ENCODE data around the gene AMOTL1.
A peak's percentile ranks its signal among the peaks of the same experiment; 100 is the strongest.

AMOTL1 gene

DNA sequence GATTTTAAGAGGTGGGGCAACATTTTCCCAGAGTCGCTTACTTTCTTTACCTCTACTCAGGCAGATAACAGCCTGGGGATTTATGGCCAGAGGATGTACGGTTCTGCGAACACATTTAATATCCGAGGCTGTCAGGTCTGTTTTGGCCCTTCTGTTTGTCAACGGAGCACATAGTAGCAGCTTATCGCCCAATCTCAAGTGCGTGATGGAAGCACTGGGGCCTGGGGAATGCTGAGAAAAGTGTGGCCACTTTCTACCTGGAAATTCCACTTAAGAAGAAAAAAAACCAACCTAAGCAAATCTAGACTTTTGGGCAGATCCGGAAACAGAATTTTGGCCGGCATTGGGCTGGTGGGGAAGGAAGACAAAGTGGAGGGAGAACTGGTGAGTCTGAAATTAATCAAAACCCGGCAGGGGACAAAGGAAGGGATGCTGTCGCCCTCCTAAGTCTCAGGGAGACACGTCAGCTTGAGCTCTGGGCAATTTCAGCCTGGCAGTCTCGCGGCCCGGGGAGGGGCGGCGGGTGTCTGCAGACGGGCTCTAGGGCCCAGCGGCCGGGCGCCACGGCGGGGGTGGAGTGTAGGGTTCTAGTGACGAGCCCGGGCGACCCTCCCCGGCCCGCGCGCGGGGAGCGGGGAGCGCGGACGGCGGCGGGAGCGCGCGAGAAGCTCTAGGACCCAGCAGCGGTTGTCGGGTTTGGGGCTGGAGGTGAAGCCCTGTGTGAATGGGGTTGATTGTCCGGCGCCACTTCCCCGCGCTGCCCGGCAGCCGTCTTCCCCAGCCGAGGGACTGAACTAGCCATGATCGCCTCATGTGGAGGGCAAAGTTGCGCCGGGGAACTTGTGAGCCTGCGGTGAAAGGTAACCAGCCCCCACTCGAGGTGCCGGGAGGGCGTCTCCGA lies at the start of gene AMOTL1:
Gene AMOTL1 (plus strand): TSS at position 656 of the 901 bp plus-strand sequence. CDS start 156 bp downstream, at position 812.
- Histone ChIP-seq H3K27me3 (ENCODE audit: insufficient read depth, insufficient read length) (no peaks in the 10 kb centered on the region), H3K36me3 (ENCODE audit: insufficient read depth, insufficient read length, low read length) (no peaks in the 10 kb centered on the region), H3K4me1 (ENCODE audit: insufficient read depth, insufficient read length) (peaks cover 5% of the 10 kb centered on the region), H3K9ac (ENCODE audit: insufficient read length, low read depth) (peak within 1 kb of the TSS; percentile 88), H3K4me3 (ENCODE audit: insufficient read length, low read depth) (peak within 1 kb of the TSS; percentile 85), H3K9me3 (ENCODE audit: insufficient read depth, low read length) (no peaks in the 10 kb centered on the region)
- peak; percentile 72 for DNase-seq (ENCODE audit: low read depth, low spot score)
- TF ChIP-seq ZNF274 (IDR thresholded peaks at IDR 0.05; ENCODE audit: low read depth, low read length) (no peak), YY1 (IDR thresholded peaks at IDR 0.05; ENCODE audit: insufficient read depth, insufficient read length) (no peak), SUZ12 (IDR thresholded peaks at IDR 0.05; ENCODE audit: extremely low read depth, insufficient read depth, insufficient read length) (no peak)

GRCh38 chr11:94719876-94720275 lies 48.3 kb upstream of the AMOTL1 start:
- no peak for DNase-seq (ENCODE audit: low read depth, low spot score)
- no peak overlapping the region for H3K4me3 ChIP-seq (ENCODE audit: insufficient read length, low read depth)

DNA sequence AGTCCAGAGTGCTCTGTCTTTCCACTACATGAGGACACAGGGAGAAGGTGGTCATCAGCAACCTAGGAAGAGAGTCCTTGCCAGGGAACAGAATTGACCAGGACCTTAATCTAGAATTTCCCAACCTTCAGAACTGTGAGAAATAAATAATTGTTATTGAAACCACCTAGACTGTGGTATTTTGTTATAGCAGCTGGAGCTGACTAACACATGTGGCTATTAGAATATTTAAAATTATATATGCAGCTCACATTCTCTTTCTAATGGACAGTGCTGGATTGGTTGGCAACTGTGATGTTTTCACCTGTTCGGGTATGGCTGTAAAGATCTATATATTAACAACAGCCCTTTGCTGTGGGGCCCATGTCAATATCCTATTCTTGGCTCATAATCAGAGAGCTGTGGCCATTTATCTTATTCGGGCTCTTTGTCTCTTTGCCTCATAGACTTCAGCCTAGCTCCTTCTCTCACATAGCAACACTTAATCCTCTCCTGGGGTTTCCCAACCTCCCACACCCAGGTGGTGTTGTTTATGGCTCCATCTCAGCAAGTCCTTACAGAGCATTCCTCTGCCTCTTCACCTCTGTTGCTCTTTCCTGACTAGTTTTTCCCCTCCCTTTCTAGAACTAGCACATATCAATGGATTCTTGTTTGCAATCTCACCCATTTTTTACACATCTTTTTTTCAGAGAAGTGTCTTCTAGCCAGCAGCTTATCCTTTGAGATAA lies 46.4 kb upstream of the AMOTL1 start:
- no peak for DNase-seq (ENCODE audit: low read depth, low spot score)
- TF ChIP-seq YY1 (IDR thresholded peaks at IDR 0.05; ENCODE audit: insufficient read depth, insufficient read length) (no peak), SUZ12 (IDR thresholded peaks at IDR 0.05; ENCODE audit: extremely low read depth, insufficient read depth, insufficient read length) (no peak), ZNF274 (IDR thresholded peaks at IDR 0.05; ENCODE audit: low read depth, low read length) (no peak)
- H3K9me3 ChIP-seq (ENCODE audit: insufficient read depth, low read length): peaks cover 12% of the 10 kb centered on the region
- H3K9ac ChIP-seq (ENCODE audit: insufficient read length, low read depth): no peak overlapping the region
- H3K36me3 ChIP-seq (ENCODE audit: insufficient read depth, insufficient read length, low read length): no peaks in the 10 kb centered on the region
- H3K4me3 ChIP-seq (ENCODE audit: insufficient read length, low read depth): no peak overlapping the region
- H3K4me1 ChIP-seq (ENCODE audit: insufficient read depth, insufficient read length): no peaks in the 10 kb centered on the region
- no peaks in the 10 kb centered on the region for H3K27me3 ChIP-seq (ENCODE audit: insufficient read depth, insufficient read length)

More at GRCh38 chr11:94719876-94720275, 48.3 kb upstream of the AMOTL1 start:
- no peaks in the 10 kb centered on the region for H3K4me1 ChIP-seq (ENCODE audit: insufficient read depth, insufficient read length)
- no peak for TF ChIP-seq YY1 (IDR thresholded peaks at IDR 0.05; ENCODE audit: insufficient read depth, insufficient read length)
- H3K36me3 ChIP-seq (ENCODE audit: insufficient read depth, insufficient read length, low read length): no peaks in the 10 kb centered on the region
- H3K9me3 ChIP-seq (ENCODE audit: insufficient read depth, low read length): peaks cover 12% of the 10 kb centered on the region; the same call in 1 of the 2 replicates
- H3K9ac ChIP-seq (ENCODE audit: insufficient read length, low read depth): no peak overlapping the region
- no peaks in the 10 kb centered on the region for H3K27me3 ChIP-seq (ENCODE audit: insufficient read depth, insufficient read length)

DNA sequence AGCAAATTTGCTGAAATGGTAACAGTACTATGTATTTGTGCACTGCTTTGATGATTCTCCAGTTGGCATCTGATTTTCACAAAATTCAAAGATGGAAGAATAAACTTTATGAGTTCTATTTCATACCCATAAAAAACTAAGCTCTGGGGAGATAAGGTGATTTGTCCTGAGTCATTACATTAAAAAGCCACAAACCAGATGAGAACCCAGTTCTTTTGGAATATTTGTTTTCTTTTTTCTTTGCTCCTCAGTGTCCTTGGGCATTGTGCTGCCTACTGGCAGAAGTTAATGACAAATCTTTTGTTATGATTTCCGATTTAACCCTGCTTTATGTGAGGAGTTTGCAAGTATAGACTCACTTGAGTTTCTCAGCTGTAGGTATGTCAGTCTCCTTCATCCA lies 45.4 kb upstream of the AMOTL1 start:
- H3K9ac ChIP-seq (ENCODE audit: insufficient read length, low read depth): no peak overlapping the region
- no peak for DNase-seq (ENCODE audit: low read depth, low spot score)
- no peak for TF ChIP-seq YY1 (IDR thresholded peaks at IDR 0.05; ENCODE audit: insufficient read depth, insufficient read length)
- no peak for TF ChIP-seq SUZ12 (IDR thresholded peaks at IDR 0.05; ENCODE audit: extremely low read depth, insufficient read depth, insufficient read length)
- no peaks in the 10 kb centered on the region for H3K36me3 ChIP-seq (ENCODE audit: insufficient read depth, insufficient read length, low read length)
- no peaks in the 10 kb centered on the region for H3K27me3 ChIP-seq (ENCODE audit: insufficient read depth, insufficient read length)
- H3K9me3 ChIP-seq (ENCODE audit: insufficient read depth, low read length): peaks cover 6% of the 10 kb centered on the region
- no peak overlapping the region for H3K4me3 ChIP-seq (ENCODE audit: insufficient read length, low read depth)
- H3K4me1 ChIP-seq (ENCODE audit: insufficient read depth, insufficient read length): no peaks in the 10 kb centered on the region

DNA sequence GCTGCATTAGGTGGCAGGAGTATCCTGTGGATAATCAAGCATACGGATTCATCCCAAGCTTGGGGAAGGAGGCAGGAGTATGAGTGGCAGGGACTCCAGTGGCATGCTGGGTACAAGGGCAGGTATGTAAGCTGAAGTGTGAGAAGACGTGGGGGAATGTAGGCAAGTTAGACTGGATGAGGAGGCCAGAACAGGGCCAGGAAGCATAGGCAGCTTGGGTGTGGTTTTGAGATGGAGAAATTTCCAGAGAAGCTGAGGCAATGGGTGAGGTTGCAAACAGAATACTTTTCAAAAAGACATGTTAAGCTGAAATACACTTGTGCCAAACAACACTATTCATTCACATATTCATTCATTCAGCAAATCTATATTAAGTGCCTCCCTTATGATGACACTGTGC lies 43.1 kb upstream of the AMOTL1 start:
- Histone ChIP-seq H3K36me3 (ENCODE audit: insufficient read depth, insufficient read length, low read length) (no peaks in the 10 kb centered on the region), H3K4me1 (ENCODE audit: insufficient read depth, insufficient read length) (no peaks in the 10 kb centered on the region), H3K9me3 (ENCODE audit: insufficient read depth, low read length) (peaks cover 6% of the 10 kb centered on the region; the same call in 1 of the 2 replicates), H3K9ac (ENCODE audit: insufficient read length, low read depth) (no peak overlapping the region), H3K27me3 (ENCODE audit: insufficient read depth, insufficient read length) (no peaks in the 10 kb centered on the region), H3K4me3 (ENCODE audit: insufficient read length, low read depth) (no peak overlapping the region)
- DNase-seq (ENCODE audit: low read depth, low spot score): no peak
- TF ChIP-seq SUZ12 (IDR thresholded peaks at IDR 0.05; ENCODE audit: extremely low read depth, insufficient read depth, insufficient read length) (no peak), ZNF274 (IDR thresholded peaks at IDR 0.05; ENCODE audit: low read depth, low read length) (no peak), YY1 (IDR thresholded peaks at IDR 0.05; ENCODE audit: insufficient read depth, insufficient read length) (no peak)

DNA sequence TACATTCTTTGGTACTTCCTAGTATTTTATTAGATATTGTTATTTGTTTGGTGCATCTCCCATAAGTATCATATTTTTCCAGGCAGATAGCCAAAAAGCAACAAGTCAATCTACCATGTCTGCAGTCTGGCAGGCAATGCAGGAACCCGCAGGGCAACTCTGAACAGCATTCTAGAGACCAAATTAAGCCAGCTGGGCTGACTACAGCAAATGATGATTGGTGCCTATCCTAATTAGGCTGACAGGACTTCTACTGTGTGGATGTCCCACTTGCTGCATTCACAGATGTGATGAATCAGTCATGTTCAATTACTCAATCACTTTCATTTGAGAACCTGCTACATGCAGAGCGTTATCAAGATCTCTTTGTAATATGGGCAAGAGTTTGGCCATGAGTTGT lies 40.3 kb upstream of the AMOTL1 start:
- TF ChIP-seq ZNF274 (IDR thresholded peaks at IDR 0.05; ENCODE audit: low read depth, low read length) (no peak), YY1 (IDR thresholded peaks at IDR 0.05; ENCODE audit: insufficient read depth, insufficient read length) (no peak), SUZ12 (IDR thresholded peaks at IDR 0.05; ENCODE audit: extremely low read depth, insufficient read depth, insufficient read length) (no peak)
- DNase-seq (ENCODE audit: low read depth, low spot score): no peak
- Histone ChIP-seq H3K4me3 (ENCODE audit: insufficient read length, low read depth) (no peak overlapping the region), H3K27me3 (ENCODE audit: insufficient read depth, insufficient read length) (no peaks in the 10 kb centered on the region), H3K4me1 (ENCODE audit: insufficient read depth, insufficient read length) (peaks cover 6% of the 10 kb centered on the region), H3K36me3 (ENCODE audit: insufficient read depth, insufficient read length, low read length) (no peaks in the 10 kb centered on the region), H3K9me3 (ENCODE audit: insufficient read depth, low read length) (no peaks in the 10 kb centered on the region; the same call in 1 of the 2 replicates), H3K9ac (ENCODE audit: insufficient read length, low read depth) (no peak overlapping the region)

DNA sequence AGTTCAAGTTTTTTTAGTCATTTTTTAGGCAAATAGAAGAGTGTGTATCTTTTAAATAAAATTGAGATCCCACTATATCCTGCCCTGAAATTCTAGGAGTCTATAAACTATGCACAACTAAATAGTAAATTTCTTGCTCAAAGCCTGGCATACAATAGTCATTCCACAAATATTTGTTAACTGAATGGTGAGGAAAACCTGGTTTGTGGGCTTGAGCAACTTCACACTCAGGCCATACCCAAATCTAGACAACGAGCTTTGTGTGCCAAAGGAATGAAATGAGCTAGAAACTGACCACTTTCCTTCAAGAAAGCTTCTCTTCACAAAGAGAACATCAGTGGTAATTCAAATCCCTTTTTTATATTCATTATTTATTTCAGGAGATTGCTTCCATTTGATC lies 39.6 kb upstream of the AMOTL1 start:
- no peak for TF ChIP-seq SUZ12 (IDR thresholded peaks at IDR 0.05; ENCODE audit: extremely low read depth, insufficient read depth, insufficient read length)
- Histone ChIP-seq H3K4me1 (ENCODE audit: insufficient read depth, insufficient read length) (peaks cover 6% of the 10 kb centered on the region), H3K9ac (ENCODE audit: insufficient read length, low read depth) (no peak overlapping the region), H3K4me3 (ENCODE audit: insufficient read length, low read depth) (no peak overlapping the region), H3K27me3 (ENCODE audit: insufficient read depth, insufficient read length) (no peaks in the 10 kb centered on the region), H3K36me3 (ENCODE audit: insufficient read depth, insufficient read length, low read length) (no peaks in the 10 kb centered on the region), H3K9me3 (ENCODE audit: insufficient read depth, low read length) (no peaks in the 10 kb centered on the region; the same call in 1 of the 2 replicates)
- no peak for DNase-seq (ENCODE audit: low read depth, low spot score)
